ENCODE measurements around the gene TM9SF4.

The TM9SF4 gene

GRCh38 chr20:32213870-32214269 is 104.4 kb downstream of the TM9SF4 start:
- no peak for DNase-seq

GRCh38 chr20:32215147-32215546 is 105.6 kb downstream of the TM9SF4 start:
- DNase-seq, result no peak

GRCh38 chr20:32215729-32216128 is 106.2 kb downstream of the TM9SF4 start:
- DNase-seq, result no peak

- DNase-seq, result no peak
These were observed 106.9 kb downstream of the TM9SF4 start for GRCh38 chr20:32216179-32217142.

Measured in NCI-H524 treated with DMSO at 0.1 percent for 48 hours (cell line).